HepG2 (cell line): ENCODE results near the gene RRAD. TPM values are rescaled to one million over a fixed set of nuclear protein-coding genes. Genes with fewer than 3 reads are reported as not detected.
A peak's percentile ranks its signal among the peaks of the same experiment; 100 is the strongest.

Experiments
- ATM ChIP-seq: fragments of 450-650 bp; IDR thresholded peaks from 2 replicates; pipeline ENCODE4 v1.7.1; 2017; ENCODE audit warnings: mild to moderate bottlenecking, borderline replicate concordance
- CREBL2 ChIP-seq: sonication (generic); formaldehyde crosslinking; IDR thresholded peaks from 2 replicates; pipeline ENCODE4 v1.8.1; 2023; ENCODE audit warnings: missing genetic modification reagents, mild to moderate bottlenecking, borderline replicate concordance
- GATAD2A ChIP-seq: IDR thresholded peaks from 2 replicates; pipeline ENCODE4 v1.6.1; 2016
- HBP1 ChIP-seq: IDR thresholded peaks from 2 replicates; pipeline ENCODE4 v1.6.1; 2016; ENCODE audit warnings: low read depth, control low read depth
- HDAC6 ChIP-seq: fragments of 200-600 bp; sonication (generic); IDR thresholded peaks from 2 replicates; pipeline ENCODE4 v1.7.0; 2017; ENCODE audit warnings: mild to moderate bottlenecking, antibody characterized with exemption, low read length, low read depth
- KLF16 ChIP-seq, 2 experiments: sonication (generic) in 1 of 2; formaldehyde crosslinking in 1 of 2; IDR thresholded peaks; 2 replicates each; pipeline versions ENCODE4 v1.6.1 to v1.8.0; 2016 to 2023; ENCODE audit warnings: missing genetic modification reagents in 2 of 2, missing compliant biosample characterization in 1 of 2
- PAXIP1 ChIP-seq: sonication (generic); formaldehyde crosslinking; conservative IDR thresholded peaks from 2 replicates; pipeline ENCODE4 v1.4.0; 2020; ENCODE audit warnings: mild to moderate bottlenecking, missing genetic modification reagents, moderate library complexity
- PHB2 ChIP-seq: fragments of 450-650 bp; IDR thresholded peaks from 2 replicates; pipeline ENCODE4 v1.6.1; 2018; ENCODE audit not compliant: partially characterized antibody
- SSRP1 ChIP-seq: IDR thresholded peaks from 2 replicates; pipeline ENCODE4 v1.6.1; 2016; ENCODE audit warnings: control low read depth
- THAP11 ChIP-seq: IDR thresholded peaks from 2 replicates; pipeline ENCODE4 v1.6.1; 2016; ENCODE audit warnings: missing biosample characterization, missing genetic modification reagents
- USF2 ChIP-seq, 2 experiments: sonication (generic) in 1 of 2; formaldehyde crosslinking in 1 of 2; IDR thresholded peaks; 2 replicates each; pipeline versions ENCODE4 v1.5.1 to v1.6.1; 2011 to 2020; ENCODE audit warnings: borderline replicate concordance in 1 of 2, low read depth in 1 of 2, low read length in 1 of 2, mild to moderate bottlenecking in 1 of 2, missing genetic modification reagents in 1 of 2, moderate library complexity in 1 of 2
- ZBTB21 ChIP-seq: sonication (generic); formaldehyde crosslinking; IDR thresholded peaks from 2 replicates; pipeline ENCODE4 v1.4.0; 2020; ENCODE audit warnings: missing genetic modification reagents
- ZBTB7A ChIP-seq: sonication (generic); formaldehyde crosslinking; IDR thresholded peaks from 2 replicates; pipeline ENCODE4 v1.8.0; 2022; ENCODE audit warnings: mild to moderate bottlenecking, missing genetic modification reagents
- ZFX ChIP-seq: sonication (generic); formaldehyde crosslinking; IDR thresholded peaks from 2 replicates; pipeline ENCODE4 v1.4.0; 2020; ENCODE audit warnings: mild to moderate bottlenecking, low read depth, missing genetic modification reagents, moderate library complexity
- ZNF343 ChIP-seq: sonication (generic); formaldehyde crosslinking; IDR thresholded peaks from 2 replicates; pipeline ENCODE4 v1.4.0; 2020; ENCODE audit warnings: mild to moderate bottlenecking, missing genetic modification reagents
- ZNF460 ChIP-seq: sonication (generic); formaldehyde crosslinking; IDR thresholded peaks from 2 replicates; pipeline ENCODE4 v1.5.1; 2020; ENCODE audit warnings: missing genetic modification reagents, mild to moderate bottlenecking, borderline replicate concordance
- ZNF543 ChIP-seq: sonication (generic); formaldehyde crosslinking; IDR thresholded peaks from 2 replicates; pipeline ENCODE4 v1.4.0; 2020; ENCODE audit warnings: mild to moderate bottlenecking, missing genetic modification reagents
- polyA plus RNA-seq, 8 experiments: library from polyadenylated mRNA; depleted of rRNA in 3 of 8; stranded (reverse) in 7 of 8; unstranded in 1 of 8; fragments of >200 nt; fragmentation: Illumina TruSeq in 4 of 8; extraction: Trizol in 4 of 8; gene quantifications; 2 replicates each; pipeline versions ENCODE4 v1.2.1 to v1.2.3, GENCODE V29; 2011 to 2016; ENCODE audit warnings: low read depth in 4 of 8, missing spikeins in 1 of 8, mixed read lengths in 1 of 8; ENCODE audit not compliant: insufficient read depth in 1 of 8
- total RNA-seq, 5 experiments: library from RNA; depleted of rRNA; stranded (reverse); fragments of >200 nt; fragmentation: Illumina TruSeq; extraction: Trizol; gene quantifications; 2 replicates each; pipeline ENCODE4 v1.2.3, GENCODE V29; 2016; ENCODE audit warnings: low read depth in 1 of 5
- TF ChIP-seq, protein P1 (sequence below): IDR thresholded peaks from 2 replicates; pipeline ENCODE4 v1.6.1; 2016; ENCODE audit warnings: missing genetic modification reagents, missing compliant biosample characterization
- TF ChIP-seq, protein P2 (sequence below): sonication (generic); formaldehyde crosslinking; IDR thresholded peaks from 2 replicates; pipeline ENCODE4 v1.4.0; 2020; ENCODE audit warnings: missing genetic modification reagents, borderline replicate concordance

The RRAD gene
- total and polyA plus RNA-seq, 2 of the 13 experiments (the other 11 are each of a cell fraction or from before 2014, with no cell fraction given), result 0.80 to 1.1 TPM

GRCh38 chr16:66937725-66938337 is 12.5 kb upstream of the RRAD start (continued):
- TF ChIP-seq PAXIP1 (CRISPR knock-in tag) (peak; percentile 70), CREBL2 (no peak), KLF16 (CRISPR knock-in tag; IDR thresholded peaks at IDR 0.05) (no peak), ZNF460 (CRISPR knock-in tag) (no peak), ZNF343 (CRISPR knock-in tag) (no peak), ZFX (CRISPR knock-in tag) (0 out of 2 replicates have a peak, but pooled peaks have one; percentile 40), ATM (no peak), PHB2 (no peak), HBP1 (CRISPR knock-in tag) (no peak), ZBTB21 (CRISPR knock-in tag) (no peak), SSRP1 (CRISPR knock-in tag) (0 out of 2 replicates have a peak, but pooled peaks have one; percentile 26), GATAD2A (0 out of 2 replicates have a peak, but pooled peaks have one; percentile 17), THAP11 (CRISPR knock-in tag) (no peak), ZNF543 (CRISPR knock-in tag) (no peak), USF2 (IDR thresholded peaks at IDR 0.05; ENCODE audit: low read depth, low read length) (no peak), USF2 (CRISPR knock-in tag; IDR thresholded peaks at IDR 0.05; ENCODE audit: borderline replicate concordance) (no peak), HDAC6 (no peak), ZBTB7A (no peak)
- TF ChIP-seq, protein P1, sequence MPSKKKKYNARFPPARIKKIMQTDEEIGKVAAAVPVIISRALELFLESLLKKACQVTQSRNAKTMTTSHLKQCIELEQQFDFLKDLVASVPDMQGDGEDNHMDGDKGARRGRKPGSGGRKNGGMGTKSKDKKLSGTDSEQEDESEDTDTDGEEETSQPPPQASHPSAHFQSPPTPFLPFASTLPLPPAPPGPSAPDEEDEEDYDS (CRISPR knock-in tag), result no peak
- TF ChIP-seq, protein P2, sequence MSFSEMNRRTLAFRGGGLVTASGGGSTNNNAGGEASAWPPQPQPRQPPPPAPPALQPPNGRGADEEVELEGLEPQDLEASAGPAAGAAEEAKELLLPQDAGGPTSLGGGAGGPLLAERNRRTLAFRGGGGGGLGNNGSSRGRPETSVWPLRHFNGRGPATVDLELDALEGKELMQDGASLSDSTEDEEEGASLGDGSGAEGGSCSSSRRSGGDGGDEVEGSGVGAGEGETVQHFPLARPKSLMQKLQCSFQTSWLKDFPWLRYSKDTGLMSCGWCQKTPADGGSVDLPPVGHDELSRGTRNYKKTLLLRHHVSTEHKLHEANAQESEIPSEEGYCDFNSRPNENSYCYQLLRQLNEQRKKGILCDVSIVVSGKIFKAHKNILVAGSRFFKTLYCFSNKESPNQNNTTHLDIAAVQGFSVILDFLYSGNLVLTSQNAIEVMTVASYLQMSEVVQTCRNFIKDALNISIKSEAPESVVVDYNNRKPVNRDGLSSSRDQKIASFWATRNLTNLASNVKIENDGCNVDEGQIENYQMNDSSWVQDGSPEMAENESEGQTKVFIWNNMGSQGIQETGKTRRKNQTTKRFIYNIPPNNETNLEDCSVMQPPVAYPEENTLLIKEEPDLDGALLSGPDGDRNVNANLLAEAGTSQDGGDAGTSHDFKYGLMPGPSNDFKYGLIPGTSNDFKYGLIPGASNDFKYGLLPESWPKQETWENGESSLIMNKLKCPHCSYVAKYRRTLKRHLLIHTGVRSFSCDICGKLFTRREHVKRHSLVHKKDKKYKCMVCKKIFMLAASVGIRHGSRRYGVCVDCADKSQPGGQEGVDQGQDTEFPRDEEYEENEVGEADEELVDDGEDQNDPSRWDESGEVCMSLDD, result no peak
